C4-2B (cell line): ENCODE measurements around the gene PLXNA2.

ENCODE experiments used
- CTCF ChIP-seq: fragments of 450-650 bp; conservative IDR thresholded peaks from 2 replicates; pipeline ENCODE4 v1.5.1; 2017; ENCODE audit warnings: mild to moderate bottlenecking
- ZFX ChIP-seq: fragments of 450-650 bp; IDR thresholded peaks from 2 replicates; pipeline ENCODE4 v1.6.1; 2017

- TF ChIP-seq CTCF, result no peak
- no peak for TF ChIP-seq ZFX
Measured at GRCh38 chr1:208248991-208249696, 5.0 kb upstream of the PLXNA2 start.
